Endodermal cell (in vitro differentiated cells): ENCODE results near the gene AMPD3. TPM values are rescaled to one million over a fixed set of nuclear protein-coding genes. Genes with fewer than 3 reads are reported as not detected.

Experiments
- DNase-seq: peaks from one replicate; pipeline ENCODE4 v3.0.0-alpha.2; 2017
- H3K27ac ChIP-seq: 2 replicates; pipeline ENCODE4 v1.5.1; 2013; ENCODE audit warnings: mild to moderate bottlenecking, low read depth, low read length, moderate library complexity
- H3K27me3 ChIP-seq: 2 replicates; pipeline ENCODE4 v1.6.1; 2013; ENCODE audit warnings: mild to moderate bottlenecking, low read length, moderate library complexity; ENCODE audit not compliant: insufficient read depth, control insufficient read depth, poor library complexity, severe bottlenecking
- H3K36me3 ChIP-seq: 2 replicates; pipeline ENCODE4 v1.7.0; 2013; ENCODE audit warnings: mild to moderate bottlenecking, low read length, moderate library complexity; ENCODE audit not compliant: control insufficient read depth, insufficient read depth
- H3K4me1 ChIP-seq: one replicate; pipeline ENCODE4 v1.7.0; 2013; ENCODE audit warnings: low read length; ENCODE audit not compliant: control insufficient read depth, insufficient read depth
- H3K4me3 ChIP-seq: 2 replicates; pipeline ENCODE4 v1.5.1; 2013; ENCODE audit warnings: mild to moderate bottlenecking, low read length, moderate library complexity
- H3K9ac ChIP-seq: 2 replicates; pipeline ENCODE4 v1.6.1; 2013; ENCODE audit warnings: mild to moderate bottlenecking, low read length, moderate library complexity; ENCODE audit not compliant: poor library complexity, severe bottlenecking; ENCODE audit errors: extremely low read depth
- H3K9me3 ChIP-seq: 2 replicates; pipeline ENCODE4 v1.6.1; 2013; ENCODE audit warnings: mild to moderate bottlenecking, low read length, moderate library complexity; ENCODE audit not compliant: control insufficient read depth
- H3K27ac Mint-ChIP-seq: 2 replicates; pipeline ENCODE4 v1.8.0; 2020; ENCODE audit warnings: mixed read lengths
- H3K27me3 Mint-ChIP-seq: 2 replicates; pipeline ENCODE4 v1.8.0; 2021; ENCODE audit warnings: mild to moderate bottlenecking, mixed read lengths; ENCODE audit not compliant: insufficient read depth
- H3K36me3 Mint-ChIP-seq: 2 replicates; pipeline ENCODE4 v1.8.0; 2020; ENCODE audit warnings: low read depth, mixed read lengths
- H3K4me1 Mint-ChIP-seq: 2 replicates; pipeline ENCODE4 v1.8.0; 2020; ENCODE audit warnings: mixed read lengths
- H3K4me3 Mint-ChIP-seq: 2 replicates; pipeline ENCODE4 v1.8.0; 2020; ENCODE audit warnings: mild to moderate bottlenecking, moderate library complexity, mixed read lengths
- H3K9me3 Mint-ChIP-seq: 2 replicates; pipeline ENCODE4 v1.8.0; 2020; ENCODE audit warnings: mild to moderate bottlenecking, mixed read lengths
- WGBS, 2 experiments: methylation state at CpG; one replicate each; pipeline versions ENCODE4 v1.1.5 to v1.1.7; 2013; ENCODE audit warnings: missing lambda C conversion rate in 2 of 2, mixed read lengths in 1 of 2; ENCODE audit not compliant: insufficient coverage in 1 of 2, insufficient read length in 1 of 2; 5-methylcytosine and 5-hydroxymethylcytosine counted together
- total RNA-seq, 2 donors: library from RNA; stranded (reverse); fragmentation: NEBNext Ultra II Directional in 1 of 2; extraction: Animal tissue kit (Norgen Biotek cat#: 25700) in 1 of 2; gene quantifications; 2 replicates in 1 of 2; 3 replicates in 1 of 2; pipeline ENCODE4 v1.2.1, GENCODE V29; 2021
- TF ChIP-seq, protein P1 (sequence below): fragments of 200-600 bp; sonication (generic); conservative IDR thresholded peaks from 2 replicates; pipeline ENCODE4 v1.5.0; 2021; ENCODE audit warnings: antibody characterized with exemption, mild to moderate bottlenecking

Gene AMPD3
- total RNA-seq, 2 donors from 2014 or later: 7.1 to 7.9 TPM

DNA sequence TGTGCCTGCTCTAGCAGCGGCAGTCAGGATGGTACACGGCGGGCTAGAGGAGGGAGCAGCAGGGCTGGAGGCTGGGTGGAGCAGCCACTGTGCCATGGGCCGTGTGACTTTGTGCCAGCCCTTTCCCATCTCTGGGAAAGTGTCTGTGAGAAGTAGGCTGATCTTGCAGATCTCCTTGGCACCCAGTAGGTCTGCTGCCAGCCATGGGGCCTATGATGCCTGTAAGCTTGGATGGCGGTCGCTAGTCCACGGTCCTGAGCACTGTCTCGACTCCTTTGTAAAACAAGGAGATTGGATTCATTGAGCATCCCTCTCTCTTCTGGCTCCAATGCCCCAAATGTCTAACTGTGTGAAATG lies 22.6 kb downstream of the AMPD3 start:
- TF ChIP-seq, protein P1, sequence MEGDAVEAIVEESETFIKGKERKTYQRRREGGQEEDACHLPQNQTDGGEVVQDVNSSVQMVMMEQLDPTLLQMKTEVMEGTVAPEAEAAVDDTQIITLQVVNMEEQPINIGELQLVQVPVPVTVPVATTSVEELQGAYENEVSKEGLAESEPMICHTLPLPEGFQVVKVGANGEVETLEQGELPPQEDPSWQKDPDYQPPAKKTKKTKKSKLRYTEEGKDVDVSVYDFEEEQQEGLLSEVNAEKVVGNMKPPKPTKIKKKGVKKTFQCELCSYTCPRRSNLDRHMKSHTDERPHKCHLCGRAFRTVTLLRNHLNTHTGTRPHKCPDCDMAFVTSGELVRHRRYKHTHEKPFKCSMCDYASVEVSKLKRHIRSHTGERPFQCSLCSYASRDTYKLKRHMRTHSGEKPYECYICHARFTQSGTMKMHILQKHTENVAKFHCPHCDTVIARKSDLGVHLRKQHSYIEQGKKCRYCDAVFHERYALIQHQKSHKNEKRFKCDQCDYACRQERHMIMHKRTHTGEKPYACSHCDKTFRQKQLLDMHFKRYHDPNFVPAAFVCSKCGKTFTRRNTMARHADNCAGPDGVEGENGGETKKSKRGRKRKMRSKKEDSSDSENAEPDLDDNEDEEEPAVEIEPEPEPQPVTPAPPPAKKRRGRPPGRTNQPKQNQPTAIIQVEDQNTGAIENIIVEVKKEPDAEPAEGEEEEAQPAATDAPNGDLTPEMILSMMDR: no peak
- no peak for DNase-seq
- H3K4me3 ChIP-seq: no peak overlapping the region
- H3K27me3 ChIP-seq: no peaks in the 10 kb centered on the region
- no peaks in the 10 kb centered on the region for H3K27me3 Mint-ChIP-seq
- H3K27ac ChIP-seq: no peak overlapping the region
- H3K4me3 Mint-ChIP-seq: no peak overlapping the region
- no peaks in the 10 kb centered on the region for H3K4me1 ChIP-seq
- H3K9me3 Mint-ChIP-seq: no peaks in the 10 kb centered on the region
- peaks cover 14% of the 10 kb centered on the region for H3K4me1 Mint-ChIP-seq
- no peaks in the 10 kb centered on the region for H3K9me3 ChIP-seq
- H3K36me3 Mint-ChIP-seq: no peaks in the 10 kb centered on the region
- no peak overlapping the region for H3K27ac Mint-ChIP-seq
- WGBS, 2 experiments: 89 to 92% methylated on average over 8 of the region's 8 CpGs
- H3K36me3 ChIP-seq: no peaks in the 10 kb centered on the region
- no peak overlapping the region for H3K9ac ChIP-seq

DNA sequence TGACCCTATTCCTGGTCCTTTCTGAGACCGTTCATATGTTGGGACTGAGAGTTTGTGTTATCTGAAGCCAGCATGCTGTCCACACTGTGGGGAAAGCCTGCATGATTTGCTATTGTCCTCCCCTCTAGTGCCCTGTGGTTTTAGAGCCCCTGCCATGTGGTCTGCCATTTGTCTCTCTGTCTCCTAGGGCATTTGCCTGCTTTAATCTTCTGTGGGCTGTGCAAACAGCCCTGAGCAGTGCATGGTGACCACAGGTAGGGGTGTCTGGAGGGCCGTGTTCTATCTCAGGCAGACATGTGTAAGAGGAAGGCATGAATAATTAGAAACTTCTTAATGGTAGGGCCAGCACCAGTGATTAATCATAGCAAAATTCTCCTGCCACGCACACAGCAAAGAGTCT lies 23.0 kb downstream of the AMPD3 start:
- TF ChIP-seq, protein P1: no peak

DNA sequence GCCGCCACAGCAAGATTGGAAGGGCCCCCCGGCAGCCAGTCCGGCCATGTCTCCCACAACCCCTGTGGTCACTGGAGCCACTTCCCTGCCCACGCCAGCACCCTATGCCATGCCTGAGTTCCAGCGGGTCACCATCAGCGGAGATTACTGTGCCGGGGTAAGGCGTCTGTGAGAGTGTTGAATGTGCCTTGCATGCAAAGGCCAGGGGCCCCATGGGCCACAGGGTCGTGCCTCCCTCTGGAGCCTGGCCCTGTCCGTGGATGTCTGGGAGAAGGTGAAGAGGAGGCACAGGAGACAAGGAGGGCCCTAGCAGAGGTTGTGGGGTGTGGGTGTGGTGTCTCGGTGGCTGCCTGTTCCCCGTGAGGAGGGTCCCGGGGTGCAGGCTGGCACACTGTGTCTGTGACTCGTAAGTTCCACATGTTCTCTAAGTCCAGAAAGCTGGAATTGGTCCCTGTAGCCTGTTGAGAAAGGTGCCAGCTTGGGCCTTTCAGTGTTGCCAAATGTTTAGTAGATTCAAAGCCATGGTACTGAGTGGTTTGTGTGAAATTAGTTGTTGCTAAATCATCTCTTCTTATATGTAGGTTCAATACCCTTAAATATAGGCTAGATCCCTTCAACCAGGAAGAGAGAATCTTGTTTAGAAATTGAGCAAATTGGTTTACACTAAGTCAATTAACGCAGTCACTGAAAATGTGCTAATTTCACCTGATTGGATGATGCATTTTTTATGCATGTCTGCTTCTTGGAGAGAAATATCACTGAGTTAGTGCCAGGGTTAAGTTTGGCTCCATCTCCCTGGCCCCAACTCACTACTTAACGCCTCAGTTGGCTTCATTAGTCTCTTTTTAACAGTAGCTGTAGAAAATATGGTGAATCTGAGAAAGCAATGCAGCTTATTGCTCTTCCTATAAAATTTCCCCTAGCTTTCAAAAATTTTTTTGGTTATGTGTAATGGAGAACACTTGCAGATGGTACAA lies 23.8 kb downstream of the AMPD3 start:
- Histone ChIP-seq H3K9me3 (no peaks in the 10 kb centered on the region), H3K36me3 (no peaks in the 10 kb centered on the region), H3K27ac (no peak overlapping the region), H3K9ac (no peak overlapping the region), H3K4me1 (no peaks in the 10 kb centered on the region), H3K4me3 (no peak overlapping the region), H3K27me3 (no peaks in the 10 kb centered on the region)
- WGBS, 2 experiments: 94 to 96% methylated on average over 16 of the region's 16 CpGs
- H3K4me1 Mint-ChIP-seq: peaks cover 5% of the 10 kb centered on the region
- H3K27ac Mint-ChIP-seq: no peak overlapping the region
- no peaks in the 10 kb centered on the region for H3K36me3 Mint-ChIP-seq
- TF ChIP-seq, protein P1: no peak
- peak; percentile 32 for DNase-seq
- H3K27me3 Mint-ChIP-seq: no peaks in the 10 kb centered on the region
- no peaks in the 10 kb centered on the region for H3K9me3 Mint-ChIP-seq
- no peak overlapping the region for H3K4me3 Mint-ChIP-seq

More for the DNA sequence above, 23.0 kb downstream of the AMPD3 start:
- Histone ChIP-seq H3K4me3 (no peak overlapping the region), H3K27ac (no peak overlapping the region), H3K9me3 (no peaks in the 10 kb centered on the region), H3K27me3 (no peaks in the 10 kb centered on the region), H3K36me3 (no peaks in the 10 kb centered on the region), H3K4me1 (no peaks in the 10 kb centered on the region), H3K9ac (no peak overlapping the region)
- H3K4me3 Mint-ChIP-seq: no peak overlapping the region
- DNase-seq: no peak
- no peaks in the 10 kb centered on the region for H3K27me3 Mint-ChIP-seq
- peaks cover 13% of the 10 kb centered on the region for H3K4me1 Mint-ChIP-seq
- H3K27ac Mint-ChIP-seq: no peak overlapping the region
- H3K36me3 Mint-ChIP-seq: no peaks in the 10 kb centered on the region
- 86 to 94% methylated on average over 3 of the region's 3 CpGs for WGBS, 2 experiments
- no peaks in the 10 kb centered on the region for H3K9me3 Mint-ChIP-seq
